PFSK-1 (cell line): Measurements from ENCODE around the gene KAZN.

Experiments
- FOXP2 ChIP-seq: optimal IDR thresholded peaks from 2 replicates; pipeline ENCODE3; 2011; ENCODE audit warnings: borderline replicate concordance, control low read depth, inconsistent platforms; ENCODE audit not compliant: insufficient read depth; ENCODE audit errors: extremely low read length, extremely low read depth
- POLR2AphosphoS5 ChIP-seq: IDR thresholded peaks from 2 replicates; pipeline ENCODE4 v1.6.1; 2012; ENCODE audit warnings: low read depth, mild to moderate bottlenecking, control low read depth, low read length, moderate library complexity
- SIN3A ChIP-seq: IDR thresholded peaks from 2 replicates; pipeline ENCODE4 v1.6.1; 2012; ENCODE audit warnings: mild to moderate bottlenecking, low read length, moderate library complexity, borderline replicate concordance; ENCODE audit not compliant: insufficient read depth
- TAF1 ChIP-seq: IDR thresholded peaks from 2 replicates; pipeline ENCODE4 v1.6.1; 2012; ENCODE audit warnings: low read length, control low read depth, borderline replicate concordance; ENCODE audit not compliant: insufficient read depth
- TF ChIP-seq, protein P1 (sequence below), 2 experiments: IDR thresholded peaks; 2 replicates each; pipeline versions ENCODE4 v1.6.1 to v1.8.0; 2011 to 2012; ENCODE audit warnings: low read depth in 2 of 2, low read length in 2 of 2, control low read depth in 1 of 2, inconsistent platforms in 1 of 2, mild to moderate bottlenecking in 1 of 2, moderate library complexity in 1 of 2; ENCODE audit not compliant: insufficient read depth in 1 of 2

The KAZN gene

DNA sequence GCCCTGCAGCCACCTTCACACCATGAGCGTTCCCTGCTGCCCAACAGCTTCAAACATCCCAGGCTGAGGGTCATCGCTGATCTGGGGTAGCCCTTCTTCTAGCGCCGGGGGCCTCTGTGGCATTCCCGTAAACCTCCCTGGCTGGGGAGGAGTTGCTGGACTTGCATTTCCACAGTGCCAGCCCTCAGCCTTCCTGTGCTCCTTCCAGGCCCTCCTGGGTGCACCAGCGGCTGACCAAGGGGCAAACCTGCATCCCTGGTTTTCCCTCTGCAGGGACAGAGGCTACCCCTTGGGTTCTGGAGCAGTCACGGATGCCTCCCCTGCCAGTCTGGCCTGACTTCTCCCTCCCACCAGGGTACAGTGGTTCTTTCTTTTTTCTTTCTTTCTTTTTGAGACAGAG, 336.4 kb downstream of the KAZN start:
- TF ChIP-seq SIN3A (no peak), FOXP2 (no peak), TAF1 (no peak), POLR2AphosphoS5 (no peak)
- TF ChIP-seq, protein P1, sequence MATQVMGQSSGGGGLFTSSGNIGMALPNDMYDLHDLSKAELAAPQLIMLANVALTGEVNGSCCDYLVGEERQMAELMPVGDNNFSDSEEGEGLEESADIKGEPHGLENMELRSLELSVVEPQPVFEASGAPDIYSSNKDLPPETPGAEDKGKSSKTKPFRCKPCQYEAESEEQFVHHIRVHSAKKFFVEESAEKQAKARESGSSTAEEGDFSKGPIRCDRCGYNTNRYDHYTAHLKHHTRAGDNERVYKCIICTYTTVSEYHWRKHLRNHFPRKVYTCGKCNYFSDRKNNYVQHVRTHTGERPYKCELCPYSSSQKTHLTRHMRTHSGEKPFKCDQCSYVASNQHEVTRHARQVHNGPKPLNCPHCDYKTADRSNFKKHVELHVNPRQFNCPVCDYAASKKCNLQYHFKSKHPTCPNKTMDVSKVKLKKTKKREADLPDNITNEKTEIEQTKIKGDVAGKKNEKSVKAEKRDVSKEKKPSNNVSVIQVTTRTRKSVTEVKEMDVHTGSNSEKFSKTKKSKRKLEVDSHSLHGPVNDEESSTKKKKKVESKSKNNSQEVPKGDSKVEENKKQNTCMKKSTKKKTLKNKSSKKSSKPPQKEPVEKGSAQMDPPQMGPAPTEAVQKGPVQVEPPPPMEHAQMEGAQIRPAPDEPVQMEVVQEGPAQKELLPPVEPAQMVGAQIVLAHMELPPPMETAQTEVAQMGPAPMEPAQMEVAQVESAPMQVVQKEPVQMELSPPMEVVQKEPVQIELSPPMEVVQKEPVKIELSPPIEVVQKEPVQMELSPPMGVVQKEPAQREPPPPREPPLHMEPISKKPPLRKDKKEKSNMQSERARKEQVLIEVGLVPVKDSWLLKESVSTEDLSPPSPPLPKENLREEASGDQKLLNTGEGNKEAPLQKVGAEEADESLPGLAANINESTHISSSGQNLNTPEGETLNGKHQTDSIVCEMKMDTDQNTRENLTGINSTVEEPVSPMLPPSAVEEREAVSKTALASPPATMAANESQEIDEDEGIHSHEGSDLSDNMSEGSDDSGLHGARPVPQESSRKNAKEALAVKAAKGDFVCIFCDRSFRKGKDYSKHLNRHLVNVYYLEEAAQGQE (IDR thresholded peaks at IDR 0.05; ENCODE audit: insufficient read depth in 1 of 2, low read depth in 2 of 2, low read length in 2 of 2) = no peak

DNA sequence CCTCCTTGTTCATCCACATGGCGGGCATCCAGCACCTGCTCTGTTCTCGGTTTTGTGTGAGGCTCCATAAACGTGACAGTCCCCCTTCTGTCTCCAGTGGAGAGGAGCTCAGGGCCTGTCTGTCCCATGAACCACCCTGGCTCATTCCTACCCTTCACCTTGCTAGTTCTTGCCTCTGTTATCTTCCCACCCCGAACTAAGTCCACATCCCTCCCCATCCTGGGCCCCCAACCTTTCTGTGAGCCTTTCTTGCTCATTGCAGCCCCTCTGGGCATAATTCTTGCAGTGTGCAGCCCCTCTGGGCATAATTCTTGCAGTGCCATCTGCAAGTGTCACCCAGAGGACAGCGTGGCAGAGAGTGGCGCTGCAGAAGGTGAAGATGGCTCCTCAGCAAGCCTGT, 338.3 kb downstream of the KAZN start:
- TF ChIP-seq, protein P1 (IDR thresholded peaks at IDR 0.05; ENCODE audit: insufficient read depth in 1 of 2, low read depth in 2 of 2, low read length in 2 of 2) = no peak
- TF ChIP-seq SIN3A = no peak
- no peak for TF ChIP-seq TAF1
- no peak for TF ChIP-seq FOXP2
- TF ChIP-seq POLR2AphosphoS5 = no peak

DNA sequence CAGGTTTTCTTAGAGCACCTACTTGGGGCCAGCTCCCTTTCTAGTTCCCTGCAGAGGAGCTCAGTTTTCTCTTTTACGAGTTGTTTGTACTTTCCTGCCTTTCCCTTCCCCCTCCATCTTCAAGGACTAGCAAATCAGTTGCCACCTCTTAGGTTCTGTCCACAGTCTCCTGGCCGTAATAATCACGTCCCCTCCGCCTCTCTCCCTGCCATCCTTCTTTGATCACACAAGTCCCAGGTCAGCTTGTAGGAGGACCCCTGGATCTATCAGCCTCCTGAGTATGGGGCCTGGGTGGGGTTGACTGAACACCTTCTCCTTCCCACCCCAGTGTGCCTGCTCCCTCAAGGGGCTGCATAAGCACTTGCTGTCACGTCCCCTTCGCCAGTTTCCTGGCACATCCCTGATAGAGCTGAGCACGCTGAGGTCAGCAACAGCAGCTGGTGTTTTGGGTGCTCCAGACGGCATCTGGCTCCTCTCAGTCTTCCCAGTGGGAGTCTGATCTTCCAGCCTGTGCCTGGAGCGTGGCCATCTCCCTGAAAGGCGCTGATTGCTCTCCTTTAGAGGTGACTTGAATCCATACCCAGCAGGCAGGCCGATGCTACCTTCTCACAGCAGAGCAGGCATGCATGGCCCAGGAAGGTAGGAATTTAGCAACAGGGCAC, 338.9 kb downstream of the KAZN start:
- TF ChIP-seq POLR2AphosphoS5 (no peak), TAF1 (no peak), SIN3A (no peak), FOXP2 (no peak)
- TF ChIP-seq, protein P1 (IDR thresholded peaks at IDR 0.05; ENCODE audit: insufficient read depth in 1 of 2, low read depth in 2 of 2, low read length in 2 of 2) = no peak

DNA sequence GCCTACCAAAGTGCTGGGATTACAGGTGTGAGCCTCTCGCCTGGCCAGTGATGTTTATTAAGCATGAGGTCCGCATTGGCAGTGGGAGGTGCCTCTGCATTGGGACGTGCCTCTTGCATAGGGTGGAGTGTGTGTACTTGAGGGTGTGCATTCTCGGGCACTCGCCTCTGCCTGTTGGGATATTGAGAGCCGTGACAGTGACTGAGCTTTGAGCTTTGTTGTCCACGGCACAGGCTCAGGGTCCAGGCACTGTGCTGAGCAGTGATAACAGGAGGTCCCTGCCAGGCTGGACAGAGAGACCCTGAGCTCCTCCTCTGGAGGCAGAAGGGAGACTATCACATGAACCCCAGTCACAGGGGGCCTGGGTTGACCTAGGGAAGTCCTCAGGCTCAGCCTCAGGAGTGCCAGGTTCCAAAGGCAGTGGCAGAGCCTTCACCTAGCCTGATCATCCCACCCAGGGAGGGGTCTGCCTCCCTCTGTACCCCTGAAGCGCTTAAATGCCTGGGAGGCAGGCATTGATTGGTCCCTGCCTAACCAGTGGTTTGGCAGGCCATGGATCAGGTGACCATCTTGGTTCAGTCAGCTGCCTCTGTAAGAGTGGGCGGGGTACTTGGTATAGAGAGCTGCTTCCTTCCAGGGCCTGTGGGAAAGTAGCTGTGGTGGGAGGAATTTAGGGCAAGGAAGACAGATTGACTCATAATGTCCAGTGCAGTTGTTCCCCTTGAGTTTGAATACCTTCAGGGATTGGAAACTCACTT, 341.2 kb downstream of the KAZN start:
- TF ChIP-seq, protein P1 (IDR thresholded peaks at IDR 0.05; ENCODE audit: insufficient read depth in 1 of 2, low read depth in 2 of 2, low read length in 2 of 2) = no peak
- TF ChIP-seq POLR2AphosphoS5 = no peak
- no peak for TF ChIP-seq TAF1
- TF ChIP-seq SIN3A = no peak
- TF ChIP-seq FOXP2 = no peak
